NCI-H748 (cell line): Measurements from ENCODE around the gene BRD1.
"Not testable (repeated sequence)": the region's sequence is repeated elsewhere in the genome, so short reads cannot be mapped to it uniquely, and the experiment has no call there.

Experiments
- DNase-seq: peaks from one replicate; lab custom pipeline; 2025; ENCODE audit not compliant: unreplicated experiment; lab: John Stamatoyannopoulos, UW

The BRD1 gene

DNA sequence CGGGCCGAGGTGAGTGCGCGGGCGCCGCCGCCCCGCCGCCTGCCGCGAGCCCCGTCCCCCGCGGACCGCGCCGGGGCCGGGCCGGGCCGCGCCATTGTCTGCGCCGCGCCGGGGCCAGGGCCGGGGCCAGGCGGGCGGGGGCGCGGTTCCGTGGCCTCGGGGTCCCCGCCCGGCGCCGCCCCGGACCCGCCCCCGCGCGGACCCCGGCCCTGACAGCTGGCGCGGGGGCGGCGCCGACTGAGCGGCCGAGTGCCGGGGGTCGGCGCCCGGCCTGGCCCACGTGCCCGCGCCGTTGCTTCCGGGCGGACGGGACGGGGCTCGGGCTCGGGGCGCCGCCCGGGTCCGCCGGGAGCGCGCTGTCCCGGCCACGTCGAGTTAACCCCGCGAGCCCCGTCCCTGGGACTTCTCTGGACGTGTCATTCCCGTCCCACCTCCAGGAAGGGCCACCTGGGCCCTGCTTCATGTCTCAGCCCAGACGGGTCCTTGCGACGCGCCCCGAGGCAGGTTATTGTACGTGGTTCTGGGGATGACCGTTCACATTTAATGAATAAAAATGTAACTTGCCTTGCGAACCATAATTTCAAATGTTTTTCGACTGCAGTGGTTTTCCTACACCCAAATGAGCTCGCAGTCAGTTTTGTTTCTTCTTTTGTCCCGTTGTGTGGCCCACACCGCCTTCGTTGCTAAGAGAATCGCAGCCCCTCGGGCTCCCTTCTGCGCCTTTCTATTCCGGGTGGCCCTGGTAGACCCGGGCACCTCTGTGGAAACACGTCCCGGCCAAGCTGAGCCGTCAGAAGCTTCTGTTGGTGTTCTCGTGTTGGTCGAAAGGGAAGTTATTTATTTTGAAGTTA lies 26.5 kb upstream of the BRD1 start:
- DNase-seq = peak; percentile 49

DNA sequence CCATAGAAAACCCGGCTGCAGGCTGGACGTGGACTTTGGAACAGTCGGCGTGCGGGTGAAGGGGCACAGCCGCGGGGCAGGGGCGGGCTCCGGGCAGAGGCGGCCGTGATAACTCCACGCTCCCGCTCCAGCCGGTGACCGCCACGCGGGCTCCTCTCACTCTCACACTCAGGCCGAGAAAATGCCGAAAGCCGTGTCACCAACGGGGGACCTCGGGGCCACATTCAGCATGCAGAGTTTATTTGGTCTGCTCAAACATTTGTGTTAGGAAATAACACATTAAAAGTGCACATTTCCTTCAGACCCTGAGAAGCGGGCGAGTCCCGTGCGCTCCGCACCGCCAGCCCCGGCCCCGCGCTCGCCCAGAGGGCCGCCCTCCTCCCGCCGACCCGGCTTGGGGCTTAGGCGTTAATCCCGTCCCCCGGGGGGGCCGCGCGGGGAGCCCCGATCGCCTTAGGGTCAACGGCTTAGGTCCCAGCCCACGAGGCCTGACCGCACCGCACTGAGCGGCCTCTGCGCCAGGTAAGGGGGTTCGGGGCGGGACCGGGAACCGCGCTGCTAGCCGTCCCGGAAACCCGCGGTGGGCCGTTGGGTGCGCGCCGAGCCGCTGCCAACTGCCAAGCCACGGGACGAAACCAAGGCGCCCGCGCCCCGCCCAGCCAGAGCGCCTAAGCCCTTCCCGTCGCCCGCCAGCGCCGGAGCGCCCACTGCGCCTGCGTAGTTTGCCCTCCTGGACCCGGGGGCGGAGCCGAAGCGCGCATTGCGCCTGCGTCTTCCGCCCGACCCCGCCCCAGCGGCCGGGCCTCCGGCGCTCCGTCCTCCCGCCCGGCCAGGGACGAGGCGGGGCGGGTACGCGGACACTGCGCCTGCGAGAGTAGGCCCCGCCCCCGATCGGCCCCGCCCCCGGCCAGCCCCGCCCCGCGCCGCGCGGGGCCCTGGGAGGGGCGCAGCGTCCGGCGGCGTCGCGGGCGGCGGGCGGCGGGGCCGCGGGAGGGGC lies 25.5 kb upstream of the BRD1 start, which contains the start of gene ZBED4:
Gene ZBED4 (plus strand): TSS at position 947 of the 997 bp plus-strand sequence. CDS start 29,819 bp downstream, outside the sequence.
- peak; percentile 96 for DNase-seq

DNA sequence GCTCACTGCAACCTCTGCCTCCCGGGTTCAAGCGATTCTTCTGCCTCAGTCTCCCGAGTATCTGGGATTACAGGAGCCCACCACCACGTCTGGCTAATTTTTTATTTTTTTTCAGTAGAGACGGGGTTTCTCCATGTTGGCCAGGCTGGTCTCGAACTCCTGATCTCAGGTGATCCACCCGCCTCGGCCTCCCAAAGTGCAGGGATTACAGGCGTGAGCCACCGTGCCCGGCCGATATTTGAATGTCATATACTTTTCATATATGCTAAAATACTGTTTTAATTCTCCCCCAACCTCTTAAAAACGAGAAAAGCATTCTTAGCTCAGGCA lies 24.9 kb upstream of the BRD1 start:
- not testable (repeated sequence) for DNase-seq

DNA sequence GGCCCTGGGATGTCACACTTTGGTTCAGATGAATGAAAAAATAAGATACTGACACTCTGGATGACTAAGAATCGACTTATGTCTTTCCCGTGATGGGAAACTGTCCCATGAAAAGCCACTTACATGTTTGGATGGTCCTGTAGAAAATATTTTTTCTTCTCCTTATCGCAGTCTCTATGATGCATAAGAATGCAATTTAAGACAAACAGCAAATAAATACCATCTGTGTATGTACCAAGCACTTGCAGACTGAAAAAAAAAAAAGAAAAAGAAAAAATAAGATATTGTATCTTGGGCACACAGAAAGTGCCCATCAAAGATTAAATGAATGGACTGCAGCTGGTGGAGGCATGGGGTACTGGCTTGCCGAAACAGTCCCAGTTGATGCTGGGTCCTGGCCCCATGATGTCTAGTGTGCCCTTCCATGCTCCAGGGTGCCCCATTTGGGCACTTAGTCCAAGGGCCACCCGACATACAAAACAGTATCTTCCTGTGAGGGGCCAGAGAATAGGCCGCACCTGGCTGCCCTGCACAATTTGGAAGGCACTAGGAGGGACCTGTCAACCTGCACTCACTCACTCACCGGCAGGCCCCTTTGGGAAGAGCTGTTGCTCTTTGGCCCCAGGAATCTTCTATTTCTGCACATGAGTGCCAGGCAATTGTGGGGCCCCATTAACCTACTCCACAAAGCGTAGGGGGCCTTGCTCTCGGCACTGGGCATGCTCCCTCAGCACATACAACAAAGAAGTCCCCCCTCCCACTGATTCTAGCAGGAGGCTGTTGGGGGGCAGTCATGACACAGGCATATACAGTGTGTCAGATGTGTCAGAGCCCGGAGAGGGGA lies 23.5 kb upstream of the BRD1 start:
- DNase-seq = no peak

DNA sequence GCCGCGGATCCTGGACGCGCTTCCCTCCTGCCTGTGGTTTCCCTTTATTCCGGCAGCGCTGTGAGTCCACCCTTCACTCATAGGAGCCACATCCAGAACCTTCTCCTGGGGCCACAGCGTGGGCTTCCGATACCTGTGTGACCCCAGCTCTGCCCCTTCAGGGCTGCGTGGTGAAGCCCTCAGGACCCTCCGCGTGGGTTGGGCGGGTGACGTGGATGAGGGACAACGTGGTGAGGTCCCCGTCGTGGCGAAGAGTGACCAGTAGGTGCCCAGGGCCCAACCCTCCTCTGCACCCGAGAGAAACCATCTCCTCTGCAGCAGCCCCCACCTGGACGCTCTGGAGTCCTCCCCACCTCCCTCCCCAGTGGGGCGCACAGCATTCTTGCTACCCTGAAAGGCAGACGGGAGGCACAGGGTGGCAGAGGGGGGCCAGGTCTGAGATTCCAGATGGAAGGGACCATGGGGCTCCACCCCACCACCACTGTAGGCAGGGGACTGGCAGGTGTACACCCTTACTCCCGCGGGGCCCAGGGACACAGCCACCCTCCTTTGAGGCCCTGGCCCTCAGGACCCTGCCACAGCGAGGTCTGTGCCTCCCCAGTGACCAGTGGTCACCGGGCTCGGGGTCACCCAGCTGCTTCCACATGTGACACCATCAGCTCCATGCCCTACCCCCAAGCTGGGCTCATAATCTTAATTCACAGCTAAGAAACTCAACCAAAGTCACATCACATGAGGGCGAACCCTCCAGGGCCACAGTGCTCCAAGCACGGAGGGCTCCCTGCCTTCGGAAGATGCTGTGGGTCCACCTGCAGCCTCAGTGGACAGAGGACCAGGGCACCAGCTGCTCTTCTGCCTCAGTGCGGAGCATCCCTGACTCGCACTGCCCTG lies 22.6 kb upstream of the BRD1 start:
- DNase-seq = no peak

DNA sequence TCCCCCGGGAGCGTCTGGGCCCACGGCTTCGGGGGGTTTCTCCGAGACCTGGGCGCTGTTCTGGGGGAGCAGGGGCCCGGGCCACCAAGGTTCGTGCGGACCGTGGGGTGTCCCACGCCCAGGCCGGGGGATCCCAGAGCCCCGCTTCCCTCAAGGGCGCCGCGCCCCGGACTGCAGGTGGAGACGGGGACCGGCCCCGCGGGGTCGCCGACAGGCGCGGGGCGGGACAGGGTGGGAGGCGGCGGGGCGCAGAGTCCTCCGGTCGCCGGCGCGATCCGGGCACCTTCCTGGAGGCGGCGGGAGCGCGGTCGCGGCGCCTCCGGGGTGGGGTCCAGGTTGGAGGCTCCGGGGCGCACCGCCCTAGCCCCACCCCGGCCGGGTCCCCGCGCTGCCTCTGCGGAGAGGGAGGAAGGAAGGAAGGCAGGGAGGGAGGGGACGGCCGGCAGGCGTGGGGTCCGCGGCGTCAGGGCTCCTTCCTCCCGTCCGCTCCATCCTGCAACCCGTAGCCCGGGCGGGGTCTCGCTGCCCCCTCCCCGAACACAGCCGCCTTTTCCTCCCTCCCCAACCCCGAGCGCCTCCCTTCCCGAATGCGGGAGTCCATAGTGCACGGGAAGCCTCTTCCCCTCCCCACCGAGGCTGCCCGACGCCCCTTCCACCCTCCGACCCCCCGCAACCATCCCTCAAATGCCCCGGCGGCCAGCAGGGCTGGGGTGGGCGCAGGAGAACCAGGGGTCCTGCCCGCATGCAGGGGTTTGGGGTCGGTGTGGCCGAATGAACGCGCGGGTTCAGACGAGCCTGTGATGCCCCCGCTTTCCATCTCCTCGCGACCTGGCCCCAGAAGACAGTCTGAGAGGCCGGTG lies 21.7 kb upstream of the BRD1 start:
- peak; percentile 13 for DNase-seq

DNA sequence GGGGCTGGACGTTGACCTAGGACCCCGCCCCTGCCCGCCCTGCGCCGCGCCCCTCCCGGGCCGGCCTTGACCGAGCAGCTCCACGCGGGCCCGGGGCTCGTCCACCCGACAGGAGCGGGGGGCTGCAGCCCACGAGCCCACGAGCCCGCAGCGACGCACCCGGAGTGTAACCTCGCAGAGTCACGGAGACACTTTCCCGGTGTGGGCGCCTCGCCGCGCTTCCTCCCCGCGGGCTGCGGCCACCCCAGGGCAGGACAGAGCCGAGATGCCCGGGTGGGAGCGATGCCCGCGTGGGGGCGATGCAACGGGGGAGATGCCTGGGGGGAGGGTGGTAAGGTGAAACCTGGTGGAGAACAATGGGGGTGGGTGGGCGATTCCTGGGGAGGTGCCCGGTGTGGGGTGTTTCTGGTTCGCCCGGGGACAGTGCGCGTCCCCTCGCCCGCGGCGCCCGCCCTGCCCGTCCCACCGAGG lies 21.1 kb upstream of the BRD1 start:
- DNase-seq = no peak

DNA sequence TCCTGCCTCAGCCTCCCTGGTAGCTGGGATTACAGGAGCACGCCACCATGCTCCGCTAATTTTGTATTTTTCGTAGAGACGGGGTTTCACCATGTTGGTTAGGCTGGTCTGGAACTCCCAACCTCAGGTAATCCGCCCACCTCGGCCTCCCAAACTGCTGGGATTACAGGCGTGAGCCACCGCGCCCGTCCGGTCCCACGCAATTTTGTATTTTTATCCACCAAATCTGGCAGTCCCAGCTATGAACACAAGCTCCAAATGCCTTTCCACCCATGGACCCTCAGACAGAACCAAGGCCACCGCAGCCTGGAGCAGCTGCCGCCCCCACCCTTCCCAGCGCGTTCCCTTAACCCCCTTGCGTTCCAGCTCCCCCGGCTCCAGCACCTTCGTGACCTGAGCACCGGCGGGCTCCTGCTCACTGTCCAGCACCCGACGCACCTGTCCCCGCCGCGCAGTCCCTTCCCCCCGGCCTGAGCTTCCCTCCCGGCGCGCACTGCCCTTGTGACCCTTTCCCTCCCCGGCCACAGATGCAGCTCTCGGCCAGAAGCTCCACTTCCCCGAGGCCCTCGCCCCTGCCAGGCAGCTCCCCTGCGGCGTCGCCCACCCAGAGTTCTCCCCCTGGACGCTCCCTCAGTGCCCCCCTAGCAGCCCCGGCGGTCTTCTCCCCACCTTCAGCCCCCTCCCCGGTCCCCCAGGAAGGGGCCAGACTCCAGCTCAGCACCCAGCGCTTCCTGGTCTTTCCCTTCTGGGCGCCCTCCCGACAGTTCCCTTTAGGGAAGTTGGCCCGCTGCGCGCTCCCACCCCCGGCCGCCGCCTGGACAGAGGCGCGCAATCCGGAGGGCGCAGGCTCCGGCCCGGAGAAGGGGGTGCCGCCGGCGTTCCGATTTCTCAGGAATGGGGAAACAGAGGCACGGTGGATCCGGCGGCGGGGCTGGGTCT lies 20.3 kb upstream of the BRD1 start:
- DNase-seq = no peak

DNA sequence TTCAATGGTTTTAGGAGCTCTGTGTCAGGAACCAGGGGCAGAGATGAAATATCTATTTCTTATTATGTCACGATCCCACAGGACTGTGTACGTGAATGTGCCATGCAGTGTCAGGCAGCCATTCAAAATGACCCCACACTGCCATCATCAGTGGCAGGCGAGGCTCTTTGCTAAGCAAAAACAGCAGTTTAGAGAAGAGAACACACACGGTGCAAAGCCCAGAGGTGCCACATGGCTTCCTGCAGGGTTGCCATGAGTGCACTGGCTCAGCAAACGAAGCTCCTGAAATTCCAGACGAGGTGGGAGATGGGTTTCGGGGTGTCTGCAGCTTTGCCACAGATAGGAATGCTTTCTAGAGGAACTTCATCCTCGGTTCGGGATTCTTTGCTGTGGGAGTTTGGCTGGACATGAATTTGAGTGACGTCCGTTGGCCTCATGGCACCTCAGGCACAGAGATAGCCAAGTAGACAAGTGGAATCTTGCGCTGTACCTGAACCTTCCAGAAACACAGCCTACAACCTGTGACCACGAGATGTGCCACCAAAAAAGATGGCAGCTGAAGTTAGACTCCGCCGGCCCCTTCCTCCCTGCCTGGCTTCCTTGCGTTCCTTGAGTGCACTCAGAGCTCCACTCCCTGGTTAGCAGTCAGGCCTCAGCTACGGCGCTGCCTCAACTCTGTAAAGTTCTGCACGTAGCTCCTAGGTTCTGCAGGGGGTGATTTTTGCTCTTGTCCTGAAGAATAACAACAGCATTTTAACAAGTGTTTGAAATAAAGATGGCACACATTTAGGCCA lies 18.2 kb upstream of the BRD1 start:
- no peak for DNase-seq

DNA sequence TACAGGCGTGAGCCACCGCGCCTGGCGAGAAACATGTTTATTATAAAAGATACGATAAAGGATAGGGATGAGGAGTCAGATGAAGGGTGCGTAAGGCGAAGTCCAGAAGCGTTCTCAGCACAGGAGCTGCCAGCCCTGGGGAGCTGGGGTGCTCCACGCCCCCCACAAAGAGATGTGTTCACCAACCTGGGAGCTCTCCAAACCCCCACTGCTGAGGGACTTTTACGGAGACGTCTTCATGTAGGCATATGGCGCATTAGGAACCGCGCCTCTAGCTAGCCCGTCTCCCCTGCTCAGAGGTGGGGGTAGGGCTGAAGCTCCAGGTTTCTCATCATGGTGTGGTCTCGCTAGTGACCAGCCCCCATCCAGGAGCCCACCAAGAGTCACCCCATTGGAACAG lies 17.6 kb upstream of the BRD1 start:
- DNase-seq = no peak

DNA sequence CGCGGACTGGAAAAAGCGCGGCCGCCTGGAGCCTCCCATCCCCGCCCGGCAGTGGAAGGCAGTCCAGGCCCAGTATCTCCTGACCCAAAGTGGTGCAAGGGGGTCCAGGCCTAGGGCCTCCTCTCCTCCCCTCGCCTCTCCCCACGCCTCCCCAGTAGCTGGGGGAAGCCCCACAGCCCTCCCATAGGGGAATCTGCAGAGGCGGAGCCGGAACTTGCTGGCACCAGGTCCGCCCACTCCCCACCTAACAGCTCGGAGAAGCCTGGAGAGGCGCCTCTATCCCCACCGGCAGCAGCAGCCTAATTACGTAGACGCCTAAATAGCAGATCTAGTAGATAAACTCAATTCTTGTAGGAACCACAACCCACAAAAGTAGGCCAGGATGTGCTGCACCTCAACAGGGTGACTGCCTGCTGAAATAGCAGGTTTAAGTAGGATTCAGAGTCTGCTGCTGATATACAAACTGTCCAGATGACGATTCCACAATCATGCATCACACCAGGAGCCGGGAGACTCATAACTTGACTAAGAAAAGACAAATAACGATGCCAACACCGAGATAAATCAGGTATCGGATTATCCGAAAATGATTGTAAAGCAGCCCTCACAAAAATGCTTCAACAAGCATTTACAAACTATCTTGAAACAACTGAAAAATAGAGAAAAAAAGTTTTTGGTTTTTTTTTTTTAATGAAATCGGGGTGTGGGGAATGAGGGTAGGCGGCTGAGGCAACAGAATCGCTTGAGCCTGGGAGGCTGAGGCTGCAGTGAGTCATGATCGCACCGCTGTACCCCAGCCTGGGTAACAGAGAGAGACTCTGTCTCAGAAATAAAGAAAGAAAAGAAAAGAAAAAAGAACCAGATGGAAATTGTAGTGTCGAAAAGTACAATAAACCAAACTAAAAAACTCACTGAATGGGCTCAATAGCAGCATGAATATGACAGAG lies 11.4 kb upstream of the BRD1 start:
- DNase-seq = no peak

DNA sequence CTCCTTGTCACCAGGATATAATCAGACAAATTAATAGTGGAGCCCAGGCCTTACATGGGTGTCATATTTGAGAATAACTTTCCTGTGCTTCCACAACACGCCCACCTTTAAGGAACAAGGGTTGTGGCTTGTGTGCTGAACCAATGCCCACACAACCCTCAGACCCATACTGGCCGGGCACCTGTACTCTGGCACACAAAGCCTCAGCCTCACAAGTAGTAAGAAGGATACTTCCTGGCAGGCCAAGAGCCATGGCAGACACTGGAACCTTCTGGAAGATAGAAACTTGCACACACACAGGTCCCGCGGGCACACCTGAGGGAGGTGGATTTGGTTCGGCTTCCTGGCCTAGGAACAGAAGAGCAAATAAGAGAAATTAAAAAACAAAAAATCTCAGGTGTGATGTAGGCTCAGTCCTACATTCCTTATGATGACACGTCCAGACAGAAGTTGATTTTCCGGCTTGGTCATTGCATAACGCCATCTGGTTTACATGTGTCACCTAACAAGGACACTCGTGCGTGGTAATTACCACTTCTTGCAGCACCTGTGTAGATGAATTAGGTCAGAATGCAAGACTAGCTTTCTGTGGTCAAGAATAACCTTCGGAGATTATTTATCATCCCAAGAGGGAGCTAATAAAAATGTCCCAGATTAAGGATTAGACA lies 5.8 kb upstream of the BRD1 start:
- DNase-seq = peak; percentile 20

DNA sequence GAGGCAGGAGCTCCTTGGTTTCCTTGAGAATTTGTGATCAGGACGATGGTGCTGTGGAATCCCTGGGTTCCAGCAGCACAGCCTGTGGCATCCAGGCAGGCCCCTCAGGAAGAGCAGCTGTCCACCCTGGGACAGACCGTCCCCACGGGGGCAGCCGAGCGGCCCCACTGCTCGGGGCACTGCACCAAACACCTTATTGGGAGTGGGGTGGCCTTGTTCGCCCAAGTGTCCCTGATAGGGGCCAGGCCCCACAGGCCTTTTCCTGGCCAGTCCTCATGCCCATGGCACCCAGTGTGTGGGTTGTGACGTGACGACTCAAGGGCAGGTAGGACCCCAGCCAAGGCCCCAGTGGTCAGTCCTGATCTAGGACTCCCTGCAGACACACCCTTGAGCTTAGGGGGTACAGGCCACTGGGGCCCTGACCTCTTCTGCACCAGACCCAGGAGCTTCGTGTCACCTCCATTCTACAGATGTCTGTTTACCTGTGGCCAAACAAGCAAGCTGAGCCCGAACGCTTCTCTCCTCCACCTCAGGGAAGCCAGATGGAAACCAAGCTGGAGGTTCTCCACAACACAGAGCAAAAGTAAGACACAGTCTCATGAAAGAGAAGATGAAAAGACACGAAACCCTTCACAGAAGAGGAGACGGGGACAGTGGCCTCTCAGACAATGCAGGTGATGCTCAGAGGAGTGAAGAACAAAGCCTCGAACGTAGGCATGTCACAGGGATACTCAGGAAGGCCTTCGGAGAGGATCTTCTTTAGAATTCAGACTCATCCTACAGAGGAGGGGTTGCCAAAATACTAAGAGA lies 1.6 kb upstream of the BRD1 start:
- DNase-seq = no peak

DNA sequence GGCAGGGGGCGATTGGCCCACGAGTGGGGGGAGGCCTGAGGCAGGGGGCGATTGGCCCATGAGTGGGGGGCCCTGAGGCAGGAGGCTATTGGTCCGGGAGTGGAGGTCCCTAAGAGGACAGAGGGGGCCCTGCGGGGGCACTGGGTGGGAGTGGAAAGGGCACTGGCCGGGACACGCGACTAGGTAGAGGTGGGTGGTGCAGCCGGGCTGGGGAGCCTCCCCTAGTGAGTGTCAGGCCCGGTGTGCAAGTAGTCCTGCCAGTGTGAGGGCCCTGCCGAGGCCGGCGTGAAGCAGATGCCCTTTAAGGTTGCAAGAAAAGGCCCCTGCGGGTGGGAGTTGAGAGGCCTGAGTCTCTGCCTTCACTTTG lies 909 bp upstream of the BRD1 start:
- no peak for DNase-seq
